ENCODE measurements around the gene GUCA1A. TPM values are rescaled to one million over a fixed set of nuclear protein-coding genes. Genes with fewer than 3 reads are reported as not detected.
A peak's percentile ranks its signal among the peaks of the same experiment; 100 is the strongest.
"Not testable (repeated sequence)": the region's sequence is repeated elsewhere in the genome, so short reads cannot be mapped to it uniquely, and the experiment has no call there.

GUCA1A gene
- polyA plus RNA-seq, 1 donor (not counting 4 experiments of a cell fraction or from before 2014, with no cell fraction given), result not detected

DNA sequence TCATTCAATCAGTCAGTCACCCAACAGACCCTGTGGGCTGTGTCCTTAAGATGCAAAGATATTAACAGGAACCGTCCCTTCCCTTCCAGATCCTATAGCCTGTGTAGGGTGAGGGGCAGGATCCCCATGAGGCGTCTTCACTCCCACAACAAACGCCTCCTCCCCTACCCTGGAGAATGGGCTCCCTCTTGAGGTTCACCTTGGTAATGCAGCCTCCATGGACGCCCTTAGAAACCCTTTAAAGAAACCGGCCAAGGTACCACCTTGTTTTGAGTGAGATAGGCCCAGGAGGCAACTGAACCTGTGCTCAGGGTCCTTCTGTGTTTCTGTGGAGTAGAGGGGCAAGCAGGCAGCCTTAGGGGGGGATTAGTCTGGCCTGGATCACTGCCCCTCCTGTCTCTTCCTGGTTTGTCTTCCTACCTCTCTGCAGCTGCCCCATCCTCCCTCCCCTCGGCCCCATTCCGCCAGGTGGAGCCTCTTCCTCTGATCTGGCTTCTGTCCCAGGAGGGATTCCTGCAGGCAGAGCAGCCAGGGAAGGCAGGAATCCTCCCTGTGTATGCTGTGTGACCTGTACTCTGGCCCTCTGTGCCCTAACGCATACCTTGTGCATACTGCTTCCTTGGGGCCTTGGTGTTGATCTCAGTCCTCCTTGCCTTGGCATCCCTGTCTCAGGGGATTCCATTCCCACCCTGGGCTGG is 6.6 kb upstream of the GUCA1A start:
- Histone ChIP-seq H2AFZ (ENCODE audit: control insufficient read depth, low read length) (peak overlapping the region; percentile 96), H3K9ac (ENCODE audit: control insufficient read depth, extremely low read depth, insufficient read depth, low read length) (no peak overlapping the region), H3K4me3 (ENCODE audit: control insufficient read depth in 2 of 3, extremely low read depth in 1 of 3, insufficient read depth in 2 of 3, low read depth in 1 of 3, low read length in 3 of 3) (no peak overlapping the region), H4K20me1 (ENCODE audit: control insufficient read depth, extremely low read depth, insufficient read depth, low read length) (no peaks in the 10 kb centered on the region), H3K36me3 (ENCODE audit: control insufficient read depth in 2 of 2, extremely low read depth in 1 of 2, insufficient read depth in 2 of 2, low read length in 2 of 2) (no peaks in the 10 kb centered on the region), H3K9me1 (ENCODE audit: control insufficient read depth, extremely low read depth, insufficient read depth, low read length) (no peaks in the 10 kb centered on the region), H3K79me2 (ENCODE audit: control insufficient read depth, insufficient read depth, low read length) (no peaks in the 10 kb centered on the region), H3K4me2 (ENCODE audit: control insufficient read depth, extremely low read depth, insufficient read depth, low read depth, low read length) (peak overlapping the region; percentile 69), H3K4me1 (ENCODE audit: control insufficient read depth, extremely low read depth, insufficient read depth, low read length) (peaks cover 6% of the 10 kb centered on the region), H3K27me3 (ENCODE audit: control insufficient read depth, extremely low read depth, insufficient read depth, low read length) (no peaks in the 10 kb centered on the region), H3K27ac (ENCODE audit: control insufficient read depth, insufficient read depth, low read length) (no peak overlapping the region), H3K9me3 (ENCODE audit: control insufficient read depth, low read depth, low read length) (no peaks in the 10 kb centered on the region)
- peak; percentile 46 for DNase-seq (ENCODE audit: low read depth, low spot score)
- dilution Hi-C loops (cut with MboI; ENCODE audit: extremely low pct_ligation_motif_present, low sequenced_read_pairs), result no loop called here
- no peak for FAIRE-seq
- no peak for TF ChIP-seq EZH2 (IDR thresholded peaks at IDR 0.05; ENCODE audit: low read length)
- TF ChIP-seq, protein P1, sequence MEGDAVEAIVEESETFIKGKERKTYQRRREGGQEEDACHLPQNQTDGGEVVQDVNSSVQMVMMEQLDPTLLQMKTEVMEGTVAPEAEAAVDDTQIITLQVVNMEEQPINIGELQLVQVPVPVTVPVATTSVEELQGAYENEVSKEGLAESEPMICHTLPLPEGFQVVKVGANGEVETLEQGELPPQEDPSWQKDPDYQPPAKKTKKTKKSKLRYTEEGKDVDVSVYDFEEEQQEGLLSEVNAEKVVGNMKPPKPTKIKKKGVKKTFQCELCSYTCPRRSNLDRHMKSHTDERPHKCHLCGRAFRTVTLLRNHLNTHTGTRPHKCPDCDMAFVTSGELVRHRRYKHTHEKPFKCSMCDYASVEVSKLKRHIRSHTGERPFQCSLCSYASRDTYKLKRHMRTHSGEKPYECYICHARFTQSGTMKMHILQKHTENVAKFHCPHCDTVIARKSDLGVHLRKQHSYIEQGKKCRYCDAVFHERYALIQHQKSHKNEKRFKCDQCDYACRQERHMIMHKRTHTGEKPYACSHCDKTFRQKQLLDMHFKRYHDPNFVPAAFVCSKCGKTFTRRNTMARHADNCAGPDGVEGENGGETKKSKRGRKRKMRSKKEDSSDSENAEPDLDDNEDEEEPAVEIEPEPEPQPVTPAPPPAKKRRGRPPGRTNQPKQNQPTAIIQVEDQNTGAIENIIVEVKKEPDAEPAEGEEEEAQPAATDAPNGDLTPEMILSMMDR (optimal IDR thresholded peaks at IDR 0.05 in 1 of 3, IDR thresholded peaks at IDR 0.05 in 1 of 3, conservative IDR thresholded peaks at IDR 0.05 in 1 of 3; ENCODE audit: extremely low read depth in 1 of 3, insufficient read depth in 2 of 3, low read length in 3 of 3), result peak; percentile 85 to 98 (median 88)

DNA sequence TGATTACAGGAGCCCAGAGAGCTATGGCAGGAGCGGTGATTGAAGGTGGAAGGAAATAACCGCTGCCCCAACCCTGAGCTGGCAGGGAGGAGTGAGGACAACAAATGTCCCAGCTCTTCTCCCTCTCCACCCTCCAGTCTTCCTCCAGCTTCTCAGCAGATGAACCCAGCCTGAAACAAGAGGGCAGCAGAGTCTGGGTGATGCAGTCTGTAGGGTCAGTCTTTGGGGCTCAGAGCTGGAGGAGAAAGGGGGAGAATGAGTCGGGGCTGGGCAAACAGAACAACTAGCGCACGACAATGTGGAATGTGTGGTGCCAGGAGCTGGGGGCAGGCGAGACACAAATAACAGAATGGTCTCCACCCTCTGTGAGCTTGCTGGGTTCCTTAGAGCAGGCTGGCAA is 4.5 kb upstream of the GUCA1A start:
- Histone ChIP-seq H3K27me3 (ENCODE audit: control insufficient read depth, extremely low read depth, insufficient read depth, low read length) (no peaks in the 10 kb centered on the region), H3K36me3 (ENCODE audit: control insufficient read depth in 2 of 2, extremely low read depth in 1 of 2, insufficient read depth in 2 of 2, low read length in 2 of 2) (no peaks in the 10 kb centered on the region), H3K4me2 (ENCODE audit: control insufficient read depth, extremely low read depth, insufficient read depth, low read depth, low read length) (no peak overlapping the region), H3K9ac (ENCODE audit: control insufficient read depth, extremely low read depth, insufficient read depth, low read length) (no peak overlapping the region), H3K79me2 (ENCODE audit: control insufficient read depth, insufficient read depth, low read length) (no peaks in the 10 kb centered on the region), H4K20me1 (ENCODE audit: control insufficient read depth, extremely low read depth, insufficient read depth, low read length) (no peaks in the 10 kb centered on the region), H3K4me3 (ENCODE audit: control insufficient read depth in 2 of 3, extremely low read depth in 1 of 3, insufficient read depth in 2 of 3, low read depth in 1 of 3, low read length in 3 of 3) (no peak overlapping the region), H3K4me1 (ENCODE audit: control insufficient read depth, extremely low read depth, insufficient read depth, low read length) (peaks cover 6% of the 10 kb centered on the region), H3K9me1 (ENCODE audit: control insufficient read depth, extremely low read depth, insufficient read depth, low read length) (no peaks in the 10 kb centered on the region), H3K27ac (ENCODE audit: control insufficient read depth, insufficient read depth, low read length) (no peak overlapping the region), H2AFZ (ENCODE audit: control insufficient read depth, low read length) (no peak overlapping the region), H3K9me3 (ENCODE audit: control insufficient read depth, low read depth, low read length) (no peaks in the 10 kb centered on the region)
- DNase-seq (ENCODE audit: low read depth, low spot score) (no peak), FAIRE-seq (no peak)
- dilution Hi-C loops (cut with MboI; ENCODE audit: extremely low pct_ligation_motif_present, low sequenced_read_pairs), result no loop called here
- TF ChIP-seq, protein P1 (optimal IDR thresholded peaks at IDR 0.05 in 1 of 3, IDR thresholded peaks at IDR 0.05 in 1 of 3, conservative IDR thresholded peaks at IDR 0.05 in 1 of 3; ENCODE audit: extremely low read depth in 1 of 3, insufficient read depth in 2 of 3, low read length in 3 of 3), result no peak
- no peak for TF ChIP-seq EZH2 (IDR thresholded peaks at IDR 0.05; ENCODE audit: low read length)

DNA sequence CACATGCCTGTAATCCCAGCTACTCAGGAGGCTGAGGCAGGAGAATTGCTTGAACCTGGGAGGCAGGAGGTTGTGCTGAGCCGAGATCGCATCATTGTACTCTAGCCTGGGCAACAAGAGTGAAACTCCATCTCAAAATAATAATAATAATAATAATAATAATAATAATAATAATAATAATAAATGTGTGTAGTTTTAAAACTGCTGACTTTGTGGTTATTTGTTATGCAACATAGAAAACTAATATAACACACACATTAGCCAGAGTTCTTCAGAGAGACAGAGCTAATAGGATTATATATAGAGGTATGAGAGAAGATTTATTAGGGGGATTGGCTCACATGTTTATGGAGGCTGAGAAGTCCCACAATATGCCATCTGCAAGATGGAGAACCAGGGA is 3.4 kb upstream of the GUCA1A start:
- dilution Hi-C loops (cut with MboI; ENCODE audit: extremely low pct_ligation_motif_present, low sequenced_read_pairs); FAIRE-seq; H2AFZ ChIP-seq (ENCODE audit: control insufficient read depth, low read length); H3K4me1 ChIP-seq (ENCODE audit: control insufficient read depth, extremely low read depth, insufficient read depth, low read length); H3K36me3 ChIP-seq (ENCODE audit: control insufficient read depth in 2 of 2, extremely low read depth in 1 of 2, insufficient read depth in 2 of 2, low read length in 2 of 2); H3K27me3 ChIP-seq (ENCODE audit: control insufficient read depth, extremely low read depth, insufficient read depth, low read length); DNase-seq (ENCODE audit: low read depth, low spot score); H3K9me1 ChIP-seq (ENCODE audit: control insufficient read depth, extremely low read depth, insufficient read depth, low read length); H4K20me1 ChIP-seq (ENCODE audit: control insufficient read depth, extremely low read depth, insufficient read depth, low read length); H3K9ac ChIP-seq (ENCODE audit: control insufficient read depth, extremely low read depth, insufficient read depth, low read length); H3K79me2 ChIP-seq (ENCODE audit: control insufficient read depth, insufficient read depth, low read length); H3K4me2 ChIP-seq (ENCODE audit: control insufficient read depth, extremely low read depth, insufficient read depth, low read depth, low read length); H3K4me3 ChIP-seq (ENCODE audit: control insufficient read depth in 2 of 3, extremely low read depth in 1 of 3, insufficient read depth in 2 of 3, low read depth in 1 of 3, low read length in 3 of 3); H3K9me3 ChIP-seq (ENCODE audit: control insufficient read depth, low read depth, low read length); H3K27ac ChIP-seq (ENCODE audit: control insufficient read depth, insufficient read depth, low read length): not testable (repeated sequence)

Data from keratinocyte (primary cell).